ENCODE measurements around the gene LSM3.

- TF ChIP-seq CTCF (IDR thresholded peaks at IDR 0.05; ENCODE audit: insufficient read depth, low read length) (no peak), SPI1 (IDR thresholded peaks at IDR 0.05; ENCODE audit: borderline replicate concordance, low read depth) (no peak), POLR2AphosphoS5 (IDR thresholded peaks at IDR 0.05; ENCODE audit: low read depth) (no peak), REST (IDR thresholded peaks at IDR 0.05; ENCODE audit: insufficient replicate concordance, low read depth) (no peak), GABPA (IDR thresholded peaks at IDR 0.05; ENCODE audit: low read depth) (no peak)
Measured at GRCh38 chr3:14154276-14154675, 24.3 kb upstream of the LSM3 start.
